Type B pancreatic cell (in vitro differentiated cells): ENCODE data around the gene DDX41. TPM values are rescaled to one million over a fixed set of nuclear protein-coding genes. Genes with fewer than 3 reads are reported as not detected.

ENCODE experiments used
- DNase-seq: peaks from one replicate; pipeline ENCODE4 v3.0.0; 2021; ENCODE audit warnings: mixed read lengths; ENCODE audit not compliant: unreplicated experiment; ENCODE audit errors: extremely low spot score
- H3K27ac Mint-ChIP-seq: 2 replicates; pipeline ENCODE4 v1.8.0; 2021; ENCODE audit warnings: mild to moderate bottlenecking, mixed read lengths
- H3K27me3 Mint-ChIP-seq: 2 replicates; pipeline ENCODE4 v1.8.0; 2021; ENCODE audit warnings: mixed read lengths
- H3K36me3 Mint-ChIP-seq: 2 replicates; pipeline ENCODE4 v1.8.0; 2021; ENCODE audit warnings: mixed read lengths
- H3K4me1 Mint-ChIP-seq: one replicate; pipeline ENCODE4 v1.8.0; 2021; ENCODE audit warnings: mixed read lengths; ENCODE audit not compliant: unreplicated experiment
- H3K4me3 Mint-ChIP-seq: 2 replicates; pipeline ENCODE4 v1.8.0; 2021; ENCODE audit warnings: mild to moderate bottlenecking, mixed read lengths
- H3K9me3 Mint-ChIP-seq: 2 replicates; pipeline ENCODE4 v1.8.0; 2021; ENCODE audit warnings: mixed read lengths
- total RNA-seq: library from RNA; stranded (reverse); gene quantifications from 2 replicates; pipeline ENCODE4 v1.2.1, GENCODE V29; 2021; ENCODE audit warnings: low replicate concordance
- TF ChIP-seq, protein P1 (sequence below): fragments of 200-600 bp; sonication (generic); conservative IDR thresholded peaks from 2 replicates; pipeline ENCODE4 v1.5.0; 2021; ENCODE audit warnings: antibody characterized with exemption, mild to moderate bottlenecking

Gene DDX41
- total RNA-seq, 1 donor from 2014 or later, result 99.7 TPM

DNA sequence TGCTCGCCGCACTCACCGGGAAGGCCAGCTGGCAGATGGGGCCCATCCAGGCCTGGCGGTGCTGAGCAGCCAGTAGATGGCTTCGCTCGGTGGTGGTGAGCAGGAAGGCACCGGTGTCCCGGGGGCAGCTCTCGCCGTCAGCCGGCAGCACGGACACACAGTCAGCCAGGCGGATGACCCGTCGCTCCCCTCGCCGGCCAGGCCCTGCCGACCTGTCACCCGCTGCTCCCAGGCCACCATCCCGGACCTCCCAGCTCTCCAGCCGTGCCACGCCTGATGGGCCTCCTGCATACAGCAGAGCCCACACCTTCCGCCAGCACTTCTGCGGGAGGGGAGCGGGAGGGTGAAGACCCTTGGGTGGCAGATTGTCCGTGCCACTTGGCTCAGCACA is 8.5 kb downstream of the DDX41 start:
- no peak overlapping the region for H3K27ac Mint-ChIP-seq
- DNase-seq, result no peak
- no peak overlapping the region for H3K4me3 Mint-ChIP-seq
- no peaks in the 10 kb centered on the region for H3K4me1 Mint-ChIP-seq
- H3K27me3 Mint-ChIP-seq, result no peaks in the 10 kb centered on the region
- H3K9me3 Mint-ChIP-seq, result no peaks in the 10 kb centered on the region
- peaks cover 4% of the 10 kb centered on the region for H3K36me3 Mint-ChIP-seq
- TF ChIP-seq, protein P1, sequence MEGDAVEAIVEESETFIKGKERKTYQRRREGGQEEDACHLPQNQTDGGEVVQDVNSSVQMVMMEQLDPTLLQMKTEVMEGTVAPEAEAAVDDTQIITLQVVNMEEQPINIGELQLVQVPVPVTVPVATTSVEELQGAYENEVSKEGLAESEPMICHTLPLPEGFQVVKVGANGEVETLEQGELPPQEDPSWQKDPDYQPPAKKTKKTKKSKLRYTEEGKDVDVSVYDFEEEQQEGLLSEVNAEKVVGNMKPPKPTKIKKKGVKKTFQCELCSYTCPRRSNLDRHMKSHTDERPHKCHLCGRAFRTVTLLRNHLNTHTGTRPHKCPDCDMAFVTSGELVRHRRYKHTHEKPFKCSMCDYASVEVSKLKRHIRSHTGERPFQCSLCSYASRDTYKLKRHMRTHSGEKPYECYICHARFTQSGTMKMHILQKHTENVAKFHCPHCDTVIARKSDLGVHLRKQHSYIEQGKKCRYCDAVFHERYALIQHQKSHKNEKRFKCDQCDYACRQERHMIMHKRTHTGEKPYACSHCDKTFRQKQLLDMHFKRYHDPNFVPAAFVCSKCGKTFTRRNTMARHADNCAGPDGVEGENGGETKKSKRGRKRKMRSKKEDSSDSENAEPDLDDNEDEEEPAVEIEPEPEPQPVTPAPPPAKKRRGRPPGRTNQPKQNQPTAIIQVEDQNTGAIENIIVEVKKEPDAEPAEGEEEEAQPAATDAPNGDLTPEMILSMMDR, result no peak

DNA sequence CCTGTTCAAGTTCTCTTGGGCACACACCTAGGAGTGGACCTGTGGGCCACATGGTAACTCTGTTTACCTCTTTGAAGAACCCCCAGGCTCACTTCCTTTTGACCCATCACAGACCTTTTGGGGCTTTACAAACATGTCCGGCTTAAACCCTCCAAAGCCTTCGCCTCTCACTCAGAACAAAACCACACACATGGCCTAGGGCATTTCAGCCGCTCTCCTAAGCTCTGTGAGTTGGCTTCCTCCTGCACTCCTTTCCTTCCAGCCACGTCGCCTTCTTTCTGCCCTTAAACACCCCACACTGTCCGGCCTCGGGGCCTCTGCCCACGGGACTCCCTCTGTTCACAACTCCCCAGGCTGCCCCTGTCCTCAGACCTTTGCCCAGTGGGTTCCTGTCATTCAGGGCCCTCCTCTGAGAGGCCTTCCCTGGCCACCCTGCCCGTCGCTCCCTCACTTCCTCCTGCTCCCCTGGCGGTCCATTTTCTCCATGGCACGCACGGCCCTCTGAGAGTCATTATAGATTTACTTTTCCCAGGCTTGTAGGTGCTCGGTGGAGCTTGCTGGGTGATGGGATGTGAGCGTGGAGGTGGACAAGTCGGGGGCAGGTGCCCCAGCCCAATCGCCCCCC is 9.1 kb downstream of the DDX41 start:
- no peak for DNase-seq
- TF ChIP-seq, protein P1, result no peak
- Mint-ChIP-seq H3K4me1 (no peaks in the 10 kb centered on the region), H3K27me3 (no peaks in the 10 kb centered on the region), H3K4me3 (no peak overlapping the region), H3K36me3 (peaks cover 4% of the 10 kb centered on the region), H3K27ac (peak overlapping the region; percentile 86), H3K9me3 (no peaks in the 10 kb centered on the region)

DNA sequence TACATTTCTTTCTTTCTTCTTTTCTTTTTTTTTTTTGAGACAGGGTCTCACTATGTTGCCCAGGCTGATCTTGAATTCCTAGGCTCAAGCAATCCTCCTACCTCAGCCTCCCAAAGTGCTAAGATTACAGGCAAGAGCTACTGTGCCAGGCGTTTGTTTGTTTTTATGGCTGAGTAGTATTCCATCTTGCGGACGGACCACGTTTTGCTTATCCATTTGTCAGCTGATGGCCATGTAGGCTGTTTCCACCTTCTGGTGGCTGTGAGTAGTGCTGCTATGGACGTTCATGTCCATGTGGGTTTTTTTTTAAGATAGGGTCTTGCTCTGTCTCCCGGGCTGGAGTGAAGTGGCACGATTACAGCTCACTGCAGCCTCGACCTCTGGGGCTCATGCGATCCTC is 9.6 kb downstream of the DDX41 start:
- Mint-ChIP-seq H3K27me3 (no peaks in the 10 kb centered on the region), H3K4me1 (peaks cover 5% of the 10 kb centered on the region), H3K36me3 (peaks cover 4% of the 10 kb centered on the region), H3K9me3 (no peaks in the 10 kb centered on the region), H3K27ac (no peak overlapping the region), H3K4me3 (no peak overlapping the region)
- TF ChIP-seq, protein P1, result peak; percentile 57
- DNase-seq, result no peak

DNA sequence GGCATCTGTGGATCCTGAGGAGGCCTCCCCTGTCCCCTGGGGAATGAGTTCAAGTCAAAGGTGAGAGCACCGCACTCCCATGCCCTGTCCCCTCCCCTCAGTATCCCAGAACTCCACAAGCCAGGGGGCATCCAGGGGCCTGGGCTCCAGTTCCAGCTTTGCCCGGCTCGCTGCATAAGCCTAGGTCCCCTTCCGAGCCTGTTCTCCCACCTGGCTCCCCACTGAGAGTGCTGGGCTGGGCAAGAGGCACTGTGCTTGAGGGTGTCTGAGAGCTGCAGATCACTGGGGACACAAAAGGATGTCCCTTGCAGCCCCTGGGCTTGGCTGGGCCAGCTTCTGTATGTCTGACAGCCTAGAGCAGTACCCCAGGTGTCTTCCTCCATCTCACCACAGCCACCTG is 11.7 kb downstream of the DDX41 start:
- Mint-ChIP-seq H3K36me3 (peaks cover 4% of the 10 kb centered on the region), H3K9me3 (no peaks in the 10 kb centered on the region), H3K4me3 (no peak overlapping the region), H3K27me3 (no peaks in the 10 kb centered on the region), H3K27ac (no peak overlapping the region), H3K4me1 (peaks cover 16% of the 10 kb centered on the region)
- DNase-seq, result no peak
- TF ChIP-seq, protein P1, result no peak

DNA sequence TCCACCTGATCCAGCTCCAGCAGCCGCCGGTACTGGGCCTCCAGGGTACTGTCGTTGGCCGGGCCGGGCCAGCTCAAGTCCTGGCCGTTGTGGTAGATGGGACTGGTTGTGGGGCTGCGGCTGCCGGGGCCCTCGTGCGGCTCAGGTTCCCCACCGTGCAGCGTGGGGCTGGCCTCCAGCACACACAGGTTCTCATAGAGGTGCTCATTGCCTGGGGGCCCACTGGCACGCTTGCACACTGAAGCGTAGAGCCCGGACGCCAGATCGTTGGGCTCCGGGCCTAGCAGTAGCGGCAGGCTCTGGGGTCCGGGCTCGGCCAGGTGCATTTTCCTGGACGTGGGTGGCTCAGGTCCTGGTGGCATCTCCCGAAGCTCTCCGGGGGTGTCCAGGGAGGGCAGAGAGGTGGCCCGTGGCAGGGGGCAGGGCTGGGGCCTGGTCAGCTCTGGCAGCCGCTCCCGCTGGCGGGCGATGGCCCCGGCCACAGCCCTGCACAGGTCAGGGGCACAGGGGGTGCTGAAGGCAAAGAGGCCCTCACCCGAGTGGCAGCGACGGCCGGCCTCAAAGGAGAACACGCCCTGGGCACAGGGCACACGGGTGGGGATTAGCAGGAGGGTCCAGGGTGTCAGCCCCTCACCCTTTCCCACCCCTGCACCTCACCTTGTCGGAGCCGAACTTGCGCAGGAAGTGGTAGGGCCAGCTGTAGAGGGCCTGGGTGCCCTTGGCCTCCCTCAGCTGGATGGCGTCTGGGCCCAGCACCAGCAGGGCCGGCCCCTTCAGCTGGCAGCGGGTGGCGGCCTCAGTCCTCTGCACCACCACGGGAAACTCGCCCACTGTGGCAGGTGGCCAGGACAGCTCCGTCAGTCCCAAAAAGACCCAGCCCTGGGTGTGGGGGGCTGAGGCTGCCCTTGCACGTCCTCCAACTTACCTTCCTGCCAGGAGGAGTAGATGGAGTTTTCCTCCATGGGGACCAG is 12.4 kb downstream of the DDX41 start:
- TF ChIP-seq, protein P1, result no peak
- no peaks in the 10 kb centered on the region for H3K9me3 Mint-ChIP-seq
- H3K27ac Mint-ChIP-seq, result no peak overlapping the region
- no peak overlapping the region for H3K4me3 Mint-ChIP-seq
- peaks cover 5% of the 10 kb centered on the region for H3K27me3 Mint-ChIP-seq
- peaks cover 23% of the 10 kb centered on the region for H3K4me1 Mint-ChIP-seq
- no peak for DNase-seq
- H3K36me3 Mint-ChIP-seq, result peaks cover 4% of the 10 kb centered on the region
